ENCODE measurements around the gene ELF2.

DNA sequence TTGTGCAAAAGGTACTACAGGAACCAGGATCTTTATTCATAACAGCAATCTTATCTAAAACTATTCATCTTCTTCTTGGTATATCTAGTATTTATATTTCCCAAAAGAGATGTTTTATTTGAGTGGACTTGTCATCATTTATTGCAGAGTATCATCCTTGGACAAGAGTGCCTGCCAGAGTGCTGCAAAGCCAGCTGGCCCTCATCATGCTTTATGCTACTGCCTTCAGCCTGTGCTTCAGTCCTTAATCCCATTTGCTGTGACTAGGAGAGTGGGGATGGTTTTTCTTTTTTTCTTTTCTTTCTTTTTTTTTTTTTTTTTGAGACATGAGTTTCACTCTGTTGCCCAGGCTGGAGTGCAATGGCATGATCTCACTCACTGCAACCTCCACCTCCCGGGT, 33.5 kb upstream of the ELF2 start:
- TF ChIP-seq CTCF (IDR thresholded peaks at IDR 0.05; ENCODE audit: poor library complexity), result no peak
- TF ChIP-seq EZH2phosphoT487 (IDR thresholded peaks at IDR 0.05; ENCODE audit: low read depth, severe bottlenecking, unreplicated experiment), result no peak

All from hepatocyte (in vitro differentiated cells).